ENCODE measurements around the gene TIGIT. TPM values are rescaled to one million over a fixed set of nuclear protein-coding genes. Genes with fewer than 3 reads are reported as not detected.
A peak's percentile ranks its signal among the peaks of the same experiment; 100 is the strongest.

Gene TIGIT
- total and polyA plus RNA-seq, 3 experiments from 2014 or later = 92.8 to 185 (median 185) TPM

DNA sequence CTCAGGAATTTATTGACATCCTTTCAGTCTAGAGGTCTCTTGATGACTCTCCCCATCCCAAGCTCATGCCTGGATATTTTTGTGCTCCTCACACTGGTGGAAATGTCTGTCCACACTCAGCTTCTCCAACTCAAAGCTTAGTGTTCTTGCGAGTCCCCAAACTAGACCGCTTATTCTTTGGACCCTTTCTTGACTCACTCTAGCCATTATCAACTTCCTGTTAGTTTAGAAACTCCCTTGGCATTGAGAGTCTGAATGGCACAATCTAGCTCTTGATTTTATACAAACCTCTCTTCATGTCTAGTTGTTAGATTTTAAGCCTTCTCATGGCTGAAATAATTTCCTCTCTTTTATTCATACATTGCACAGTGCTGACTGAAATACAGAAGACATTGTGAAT, 19.6 kb downstream of the TIGIT start:
- peaks cover 56% of the 10 kb centered on the region for H3K4me1 ChIP-seq (ENCODE audit: insufficient read depth, low read length)
- H3K4me3 ChIP-seq (ENCODE audit: low read length) = no peak overlapping the region
- no peaks in the 10 kb centered on the region for H3K9me3 ChIP-seq (ENCODE audit: low read length)
- no peaks in the 10 kb centered on the region for H3K27me3 ChIP-seq (ENCODE audit: insufficient read depth, low read length, poor library complexity, severe bottlenecking)
- no peaks in the 10 kb centered on the region for H3K36me3 ChIP-seq (ENCODE audit: insufficient read depth, low read length)
- peak overlapping the region in 5 of 7 donors; percentile 5 to 58 (median 40) for H3K4me3 Mint-ChIP-seq
- CTCF ChIA-PET = interaction anchor here (0.8 to 2.3 kb wide), 11 partner anchors 9 to 100 kb away, joined by 3 to 9 read pairs (median 4); partner anchors contain the start of gene TIGIT
- peak overlapping the region; percentile 7 to 96 (median 86) for H3K27ac Mint-ChIP-seq
- H3K27ac ChIP-seq (ENCODE audit: low read depth, low read length) = no peak overlapping the region
- peaks cover 83 to 96% (median 93%) of the 10 kb centered on the region in 3 donors for H3K4me1 Mint-ChIP-seq
- H3K27me3 Mint-ChIP-seq = peaks cover 0 to 2% of the 10 kb centered on the region in 2 donors
- no peak for DNase-seq
- peaks cover 6 to 58% (median 10%) of the 10 kb centered on the region in 3 donors for H3K36me3 Mint-ChIP-seq
- H3K9me3 Mint-ChIP-seq = no peaks in the 10 kb centered on the region
- POLR2A ChIA-PET = interaction anchor here (0.6 to 1.4 kb wide), 5 partner anchors 13 to 99 kb away, joined by 3 to 7 read pairs (median 5); no protein-coding TSS in a partner anchor

DNA sequence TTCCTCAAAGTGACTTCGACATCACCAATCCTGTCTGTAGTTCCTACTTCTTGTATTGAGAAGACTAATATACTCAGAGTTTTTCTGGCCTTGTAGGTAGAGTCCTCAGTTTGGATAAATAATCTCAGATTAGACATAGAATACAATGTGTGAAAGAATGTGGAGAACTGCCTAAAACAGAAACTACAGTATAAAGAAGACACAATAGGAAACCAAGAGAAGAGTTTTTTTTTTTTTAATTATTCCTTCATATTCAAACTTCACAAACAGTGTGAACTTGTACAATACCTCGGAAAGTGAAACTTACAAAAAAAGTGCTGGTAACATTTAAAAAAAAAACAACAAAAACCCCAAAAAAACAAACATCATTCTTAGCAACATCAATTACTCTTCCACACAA, 20.5 kb downstream of the TIGIT start:
- Mint-ChIP-seq H3K27ac (peak overlapping the region; percentile 33 to 96 (median 86)), H3K4me1 (peaks cover 80 to 96% (median 93%) of the 10 kb centered on the region in 3 donors), H3K27me3 (peaks cover 0 to 2% of the 10 kb centered on the region in 2 donors), H3K36me3 (peaks cover 4 to 51% (median 13%) of the 10 kb centered on the region in 3 donors), H3K4me3 (peak overlapping the region; percentile 4 to 59 (median 44)), H3K9me3 (no peaks in the 10 kb centered on the region)
- ChIA-PET CTCF (interaction anchor here (1.4 to 2.3 kb wide), 3 partner anchors 15 to 23 kb away, joined by 3 to 9 read pairs (median 7); no protein-coding TSS in a partner anchor), POLR2A (interaction anchor here (1.3 to 1.4 kb wide), 2 partner anchors 14 to 16 kb away, joined by 6 to 7 read pairs; no protein-coding TSS in a partner anchor)
- H3K36me3 ChIP-seq (ENCODE audit: insufficient read depth, low read length) = no peaks in the 10 kb centered on the region
- no peaks in the 10 kb centered on the region for H3K9me3 ChIP-seq (ENCODE audit: low read length)
- H3K4me1 ChIP-seq (ENCODE audit: insufficient read depth, low read length) = peaks cover 51% of the 10 kb centered on the region
- H3K4me3 ChIP-seq (ENCODE audit: low read length) = no peak overlapping the region
- DNase-seq = no peak
- no peaks in the 10 kb centered on the region for H3K27me3 ChIP-seq (ENCODE audit: insufficient read depth, low read length, poor library complexity, severe bottlenecking)
- no peak overlapping the region for H3K27ac ChIP-seq (ENCODE audit: low read depth, low read length)

DNA sequence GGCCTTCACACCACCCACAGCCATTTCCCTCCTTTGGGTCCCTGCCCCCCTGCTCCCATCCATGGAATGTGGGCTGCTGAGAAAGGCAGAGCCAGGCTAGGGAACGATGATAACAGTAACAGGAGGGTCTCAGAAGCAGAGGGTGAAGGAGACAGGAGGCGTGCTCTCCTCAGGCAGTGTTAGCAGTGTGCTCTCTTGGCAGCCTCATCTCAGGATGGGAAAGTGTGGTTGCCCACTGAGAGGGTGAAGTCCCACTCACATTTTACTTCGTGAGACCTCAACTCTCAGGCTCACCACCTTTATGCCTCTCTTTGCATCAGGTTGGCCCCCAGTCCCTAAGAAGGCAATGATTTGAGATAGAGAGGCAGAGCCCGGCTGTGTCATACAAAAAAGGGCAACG, 24.5 kb downstream of the TIGIT start:
- POLR2A ChIA-PET = interaction anchor here (0.9 kb wide), 1 partner anchor 11 kb away, joined by 5 read pairs; no protein-coding TSS in a partner anchor
- no peak overlapping the region for H3K27ac ChIP-seq (ENCODE audit: low read depth, low read length)
- peak overlapping the region in 6 of 7 donors; percentile 26 to 84 (median 52) for H3K4me3 Mint-ChIP-seq
- H3K4me3 ChIP-seq (ENCODE audit: low read length) = no peak overlapping the region
- DNase-seq = no peak
- no peaks in the 10 kb centered on the region for H3K9me3 Mint-ChIP-seq
- no peaks in the 10 kb centered on the region for H3K27me3 ChIP-seq (ENCODE audit: insufficient read depth, low read length, poor library complexity, severe bottlenecking)
- peaks cover 2 to 33% (median 19%) of the 10 kb centered on the region in 3 donors for H3K36me3 Mint-ChIP-seq
- peaks cover 0 to 2% of the 10 kb centered on the region in 2 donors for H3K27me3 Mint-ChIP-seq
- no peaks in the 10 kb centered on the region for H3K36me3 ChIP-seq (ENCODE audit: insufficient read depth, low read length)
- peaks cover 79 to 98% (median 91%) of the 10 kb centered on the region in 3 donors for H3K4me1 Mint-ChIP-seq
- peak overlapping the region; percentile 80 to 96 (median 87) for H3K27ac Mint-ChIP-seq
- CTCF ChIA-PET = interaction anchor here (1.9 kb wide), 1 partner anchor 19 kb away, joined by 4 read pairs; no protein-coding TSS in a partner anchor
- H3K9me3 ChIP-seq (ENCODE audit: low read length) = no peaks in the 10 kb centered on the region
- peaks cover 34% of the 10 kb centered on the region for H3K4me1 ChIP-seq (ENCODE audit: insufficient read depth, low read length)

GRCh38 chr3:114319453-114319852, 25.6 kb downstream of the TIGIT start:
- Histone ChIP-seq H3K9me3 (ENCODE audit: low read length) (no peaks in the 10 kb centered on the region), H3K27me3 (ENCODE audit: insufficient read depth, low read length, poor library complexity, severe bottlenecking) (no peaks in the 10 kb centered on the region), H3K4me1 (ENCODE audit: insufficient read depth, low read length) (peaks cover 31% of the 10 kb centered on the region), H3K4me3 (ENCODE audit: low read length) (no peak overlapping the region), H3K36me3 (ENCODE audit: insufficient read depth, low read length) (no peaks in the 10 kb centered on the region), H3K27ac (ENCODE audit: low read depth, low read length) (no peak overlapping the region)
- Mint-ChIP-seq H3K36me3 (peaks cover 2 to 22% (median 15%) of the 10 kb centered on the region in 3 donors), H3K9me3 (no peaks in the 10 kb centered on the region), H3K4me3 (peak overlapping the region in 1 of 7 donors; percentile 53), H3K4me1 (peaks cover 79 to 98% (median 91%) of the 10 kb centered on the region in 3 donors), H3K27me3 (peaks cover 0 to 2% of the 10 kb centered on the region in 2 donors), H3K27ac (peak overlapping the region in 6 of 8 donors; percentile 3 to 73 (median 42))
- no peak for DNase-seq
- ChIA-PET CTCF (interaction anchor here (0.8 to 3.3 kb wide), 2 partner anchors 9 to 28 kb away, joined by 4 to 15 read pairs; no protein-coding TSS in a partner anchor), POLR2A (no interaction called here)

- H3K4me1 Mint-ChIP-seq = peaks cover 80 to 98% (median 91%) of the 10 kb centered on the region in 3 donors
- DNase-seq = no peak
- H3K27me3 Mint-ChIP-seq = peaks cover 0 to 2% of the 10 kb centered on the region in 2 donors
- ChIA-PET POLR2A (no interaction called here), CTCF (interaction anchor here (0.8 to 3.3 kb wide), 2 partner anchors 9 to 29 kb away, joined by 4 to 15 read pairs; no protein-coding TSS in a partner anchor)
- Histone ChIP-seq H3K9me3 (ENCODE audit: low read length) (no peaks in the 10 kb centered on the region), H3K27ac (ENCODE audit: low read depth, low read length) (no peak overlapping the region), H3K27me3 (ENCODE audit: insufficient read depth, low read length, poor library complexity, severe bottlenecking) (no peaks in the 10 kb centered on the region), H3K36me3 (ENCODE audit: insufficient read depth, low read length) (no peaks in the 10 kb centered on the region), H3K4me1 (ENCODE audit: insufficient read depth, low read length) (peaks cover 34% of the 10 kb centered on the region), H3K4me3 (ENCODE audit: low read length) (no peak overlapping the region)
- H3K36me3 Mint-ChIP-seq = peaks cover 2 to 21% (median 15%) of the 10 kb centered on the region in 3 donors
- peak overlapping the region in 1 of 7 donors; percentile 7 for H3K4me3 Mint-ChIP-seq
- peak overlapping the region in 2 of 8 donors; percentile 8 to 34 for H3K27ac Mint-ChIP-seq
- H3K9me3 Mint-ChIP-seq = no peaks in the 10 kb centered on the region
Observed at GRCh38 chr3:114320246-114320645, 26.4 kb downstream of the TIGIT start.

GRCh38 chr3:114323546-114324254, 29.9 kb downstream of the TIGIT start:
- POLR2A ChIA-PET = interaction anchor here (1.3 to 2.3 kb wide), 4 partner anchors 8 to 101 kb away, joined by 3 to 12 read pairs (median 4); no protein-coding TSS in a partner anchor
- Mint-ChIP-seq H3K27me3 (no peaks in the 10 kb centered on the region), H3K36me3 (peaks cover 3 to 21% (median 12%) of the 10 kb centered on the region in 3 donors), H3K9me3 (no peaks in the 10 kb centered on the region), H3K4me3 (peak overlapping the region in 5 of 7 donors; percentile 0 to 71 (median 35)), H3K4me1 (peaks cover 74 to 98% (median 91%) of the 10 kb centered on the region in 3 donors), H3K27ac (peak overlapping the region; percentile 25 to 93 (median 78))
- Histone ChIP-seq H3K9me3 (ENCODE audit: low read length) (no peaks in the 10 kb centered on the region), H3K27me3 (ENCODE audit: insufficient read depth, low read length, poor library complexity, severe bottlenecking) (no peaks in the 10 kb centered on the region), H3K27ac (ENCODE audit: low read depth, low read length) (no peak overlapping the region), H3K4me3 (ENCODE audit: low read length) (no peak overlapping the region), H3K36me3 (ENCODE audit: insufficient read depth, low read length) (no peaks in the 10 kb centered on the region), H3K4me1 (ENCODE audit: insufficient read depth, low read length) (peaks cover 24% of the 10 kb centered on the region)
- no peak for DNase-seq
- CTCF ChIA-PET = interaction anchor here (1.0 to 3.2 kb wide), 13 partner anchors 11 to 173 kb away, joined by 3 to 17 read pairs (median 5); no protein-coding TSS in a partner anchor

GRCh38 chr3:114327665-114328064, 33.8 kb downstream of the TIGIT start:
- H3K9me3 ChIP-seq (ENCODE audit: low read length) = no peaks in the 10 kb centered on the region
- Mint-ChIP-seq H3K27me3 (no peaks in the 10 kb centered on the region), H3K4me3 (peak overlapping the region in 6 of 7 donors; percentile 32 to 72 (median 69)), H3K36me3 (peaks cover 3 to 15% (median 14%) of the 10 kb centered on the region in 3 donors), H3K4me1 (peaks cover 80 to 97% (median 96%) of the 10 kb centered on the region in 3 donors), H3K9me3 (no peaks in the 10 kb centered on the region), H3K27ac (peak overlapping the region; percentile 22 to 87 (median 62))
- no peaks in the 10 kb centered on the region for H3K36me3 ChIP-seq (ENCODE audit: insufficient read depth, low read length)
- DNase-seq = no peak
- H3K27me3 ChIP-seq (ENCODE audit: insufficient read depth, low read length, poor library complexity, severe bottlenecking) = no peaks in the 10 kb centered on the region
- peaks cover 26% of the 10 kb centered on the region for H3K4me1 ChIP-seq (ENCODE audit: insufficient read depth, low read length)
- H3K4me3 ChIP-seq (ENCODE audit: low read length) = no peak overlapping the region
- no peak overlapping the region for H3K27ac ChIP-seq (ENCODE audit: low read depth, low read length)
- CTCF ChIA-PET = interaction anchor here (0.6 to 3.4 kb wide), 7 partner anchors 11 to 177 kb away, joined by 3 to 18 read pairs (median 4); no protein-coding TSS in a partner anchor
- POLR2A ChIA-PET = interaction anchor here (0.5 to 1.5 kb wide), 3 partner anchors 12 to 114 kb away, joined by 3 to 9 read pairs (median 4); no protein-coding TSS in a partner anchor
